Urinary bladder (tissue), 4 donors: ENCODE measurements around the gene ALK. TPM values are rescaled to one million over a fixed set of nuclear protein-coding genes. Genes with fewer than 3 reads are reported as not detected.

ENCODE experiments used
- DNase-seq: peaks from one replicate; pipeline ENCODE4 v3.0.0-alpha.2; 2015; ENCODE audit errors: extremely low spot score
- H3K27ac ChIP-seq: one replicate; pipeline ENCODE4 v1.5.1; 2013; ENCODE audit warnings: low read depth, mild to moderate bottlenecking, moderate library complexity
- H3K36me3 ChIP-seq: one replicate; pipeline ENCODE4 v1.6.1; 2013; ENCODE audit warnings: mild to moderate bottlenecking, moderate library complexity; ENCODE audit not compliant: insufficient read depth
- H3K4me1 ChIP-seq: one replicate; pipeline ENCODE4 v1.6.1; 2013; ENCODE audit warnings: mild to moderate bottlenecking, moderate library complexity; ENCODE audit not compliant: insufficient read depth
- H3K4me3 ChIP-seq: one replicate; pipeline ENCODE4 v1.5.1; 2013; ENCODE audit warnings: low read depth, low read length
- WGBS: extraction: QIAGEN DNeasy Blood & Tissue Kit; methylation state at CpG from one replicate; pipeline ENCODE4 v1.1.7; 2013; 5-methylcytosine and 5-hydroxymethylcytosine counted together
- polyA plus RNA-seq: library from polyadenylated mRNA; stranded (reverse); fragments of 200-250 nt; gene quantifications from one replicate; pipeline ENCODE4 v1.2.3, GENCODE V29; 2013
- total RNA-seq: library from RNA; depleted of rRNA; stranded (reverse); fragments of >200 nt; gene quantifications from one replicate; pipeline ENCODE4 v1.2.3, GENCODE V29; 2014
- donor health status: healthy with polysubstance abuse.
- donor health status: healthy.

The ALK gene
- total and polyA plus RNA-seq, 2 donors, result 0.29 to 1.0 TPM

- Histone ChIP-seq H3K27ac (no peak overlapping the region), H3K4me3 (no peak overlapping the region), H3K4me1 (no peaks in the 10 kb centered on the region), H3K36me3 (no peaks in the 10 kb centered on the region)
- 86% methylated on average over 3 of the region's 3 CpGs for WGBS
- DNase-seq, result no peak
These were observed 477.2 kb downstream of the ALK start for GRCh38 chr2:29444150-29444549.

GRCh38 chr2:29443627-29444026 is 477.8 kb downstream of the ALK start:
- H3K4me3 ChIP-seq, result no peak overlapping the region
- H3K4me1 ChIP-seq, result no peaks in the 10 kb centered on the region
- WGBS, result 55% methylated on average over 4 of the region's 4 CpGs
- H3K27ac ChIP-seq, result no peak overlapping the region
- no peak for DNase-seq
- H3K36me3 ChIP-seq, result no peaks in the 10 kb centered on the region

GRCh38 chr2:29443151-29443550 is 478.2 kb downstream of the ALK start:
- H3K36me3 ChIP-seq, result no peaks in the 10 kb centered on the region
- no peak for DNase-seq
- H3K27ac ChIP-seq, result no peak overlapping the region
- 59% methylated on average over 4 of the region's 4 CpGs for WGBS
- no peaks in the 10 kb centered on the region for H3K4me1 ChIP-seq
- H3K4me3 ChIP-seq, result no peak overlapping the region

- DNase-seq, result no peak
- H3K27ac ChIP-seq, result no peak overlapping the region
- 92% methylated on average over 6 of the region's 6 CpGs for WGBS
- no peak overlapping the region for H3K4me3 ChIP-seq
- no peaks in the 10 kb centered on the region for H3K36me3 ChIP-seq
- H3K4me1 ChIP-seq, result no peaks in the 10 kb centered on the region
These were observed 480.3 kb downstream of the ALK start for GRCh38 chr2:29440921-29441623.

- WGBS, result 89% methylated on average over 3 of the region's 3 CpGs
- H3K4me3 ChIP-seq, result no peak overlapping the region
- DNase-seq, result no peak
These were observed 487.5 kb downstream of the ALK start for GRCh38 chr2:29433920-29434319.

GRCh38 chr2:29433128-29433527 is 488.3 kb downstream of the ALK start:
- Histone ChIP-seq H3K4me3 (no peak overlapping the region), H3K27ac (no peak overlapping the region), H3K4me1 (no peaks in the 10 kb centered on the region), H3K36me3 (no peaks in the 10 kb centered on the region)
- 80% methylated on average over 2 of the region's 2 CpGs for WGBS
- no peak for DNase-seq

More at GRCh38 chr2:29433920-29434319, 487.5 kb downstream of the ALK start:
- H3K36me3 ChIP-seq, result no peaks in the 10 kb centered on the region
- H3K4me1 ChIP-seq, result no peaks in the 10 kb centered on the region
- H3K27ac ChIP-seq, result no peak overlapping the region

GRCh38 chr2:29431485-29431884 is 489.9 kb downstream of the ALK start:
- Histone ChIP-seq H3K27ac (no peak overlapping the region), H3K4me3 (no peak overlapping the region), H3K36me3 (no peaks in the 10 kb centered on the region), H3K4me1 (no peaks in the 10 kb centered on the region)
- 100% methylated on average over 1 of the region's 1 CpG for WGBS
- no peak for DNase-seq

- WGBS, result 71% methylated on average over 4 of the region's 4 CpGs
- H3K36me3 ChIP-seq, result no peaks in the 10 kb centered on the region
These were observed 490.8 kb downstream of the ALK start for GRCh38 chr2:29430382-29431112.

GRCh38 chr2:29426354-29426753 is 495.0 kb downstream of the ALK start:
- no peak overlapping the region for H3K27ac ChIP-seq
- H3K4me3 ChIP-seq, result no peak overlapping the region
- DNase-seq, result no peak
- no peaks in the 10 kb centered on the region for H3K36me3 ChIP-seq
- H3K4me1 ChIP-seq, result no peaks in the 10 kb centered on the region

More at GRCh38 chr2:29430382-29431112, 490.8 kb downstream of the ALK start:
- H3K4me1 ChIP-seq, result no peaks in the 10 kb centered on the region
- DNase-seq, result no peak
- H3K27ac ChIP-seq, result no peak overlapping the region
- no peak overlapping the region for H3K4me3 ChIP-seq

GRCh38 chr2:29425866-29426265 is 495.5 kb downstream of the ALK start:
- Histone ChIP-seq H3K4me1 (no peaks in the 10 kb centered on the region), H3K36me3 (no peaks in the 10 kb centered on the region), H3K4me3 (no peak overlapping the region), H3K27ac (no peak overlapping the region)
- DNase-seq, result no peak
- WGBS, result 97% methylated on average over 1 of the region's 1 CpG

- no peak overlapping the region for H3K27ac ChIP-seq
- WGBS, result 51% methylated on average over 6 of the region's 6 CpGs
- H3K4me3 ChIP-seq, result no peak overlapping the region
- no peaks in the 10 kb centered on the region for H3K4me1 ChIP-seq
- no peaks in the 10 kb centered on the region for H3K36me3 ChIP-seq
- no peak for DNase-seq
These were observed 498.2 kb downstream of the ALK start for GRCh38 chr2:29423061-29423666.

GRCh38 chr2:29420999-29421782 is 500.2 kb downstream of the ALK start:
- no peak overlapping the region for H3K4me3 ChIP-seq
- 65% methylated on average over 12 of the region's 12 CpGs for WGBS
- H3K4me1 ChIP-seq, result no peaks in the 10 kb centered on the region
- H3K36me3 ChIP-seq, result no peaks in the 10 kb centered on the region
- no peak for DNase-seq
- no peak overlapping the region for H3K27ac ChIP-seq

- Histone ChIP-seq H3K4me3 (no peak overlapping the region), H3K4me1 (no peaks in the 10 kb centered on the region), H3K27ac (no peak overlapping the region), H3K36me3 (no peaks in the 10 kb centered on the region)
- no peak for DNase-seq
- 60% methylated on average over 10 of the region's 10 CpGs for WGBS
These were observed 500.9 kb downstream of the ALK start for GRCh38 chr2:29420464-29420863.
